GM19455 (cell line): ENCODE data around the gene TFDP2.
"Not testable (repeated sequence)": the region's sequence is repeated elsewhere in the genome, so short reads cannot be mapped to it uniquely, and the experiment has no call there.

Experiments
- ATAC-seq: cut with Tn5 transposase; IDR thresholded peaks from one replicate; pipeline ENCODE4 v1.9.1; 2021; ENCODE audit not compliant: unreplicated experiment

TFDP2 gene

GRCh38 chr3:142027300-142027699 lies 122.0 kb downstream of the TFDP2 start:
- ATAC-seq, result no peak

- no peak for ATAC-seq
These were observed 123.0 kb downstream of the TFDP2 start for GRCh38 chr3:142026333-142026732.

- peak; percentile 68 for ATAC-seq
These were observed 127.0 kb downstream of the TFDP2 start for GRCh38 chr3:142022381-142022780.

GRCh38 chr3:142021127-142021526 lies 128.2 kb downstream of the TFDP2 start:
- ATAC-seq, result no peak

- peak; percentile 56 for ATAC-seq
These were observed 129.5 kb downstream of the TFDP2 start for GRCh38 chr3:142019794-142020320.

- no peak for ATAC-seq
These were observed 135.4 kb downstream of the TFDP2 start for GRCh38 chr3:142013993-142014392.

- ATAC-seq, result no peak
These were observed 135.9 kb downstream of the TFDP2 start for GRCh38 chr3:142013326-142013980.

GRCh38 chr3:142009029-142009428 lies 140.3 kb downstream of the TFDP2 start:
- no peak for ATAC-seq

GRCh38 chr3:142007710-142008399 lies 141.5 kb downstream of the TFDP2 start:
- no peak for ATAC-seq

- not testable (repeated sequence) for ATAC-seq
These were observed 144.4 kb downstream of the TFDP2 start for GRCh38 chr3:142004957-142005356.

- no peak for ATAC-seq
These were observed 145.3 kb downstream of the TFDP2 start for GRCh38 chr3:142004025-142004424.

- no peak for ATAC-seq
These were observed 146.1 kb downstream of the TFDP2 start for GRCh38 chr3:142003291-142003690.

GRCh38 chr3:142000325-142000870 lies 148.9 kb downstream of the TFDP2 start:
- ATAC-seq, result no peak

GRCh38 chr3:141998669-141999290 lies 150.6 kb downstream of the TFDP2 start:
- ATAC-seq, result no peak

- ATAC-seq, result no peak
These were observed 152.9 kb downstream of the TFDP2 start for GRCh38 chr3:141996437-141996836.

- no peak for ATAC-seq
These were observed 154.5 kb downstream of the TFDP2 start for GRCh38 chr3:141994856-141995255.

GRCh38 chr3:141992512-141992911 lies 156.8 kb downstream of the TFDP2 start:
- no peak for ATAC-seq

- no peak for ATAC-seq
These were observed 162.7 kb downstream of the TFDP2 start for GRCh38 chr3:141986548-141987107.

GRCh38 chr3:141981084-141981483 lies 168.3 kb downstream of the TFDP2 start:
- ATAC-seq, result no peak

- no peak for ATAC-seq
These were observed 170.2 kb downstream of the TFDP2 start for GRCh38 chr3:141979050-141979671.

- not testable (repeated sequence) for ATAC-seq
These were observed 174.6 kb downstream of the TFDP2 start for GRCh38 chr3:141974777-141975176.
